GM04503 (cell line): Measurements from ENCODE around the gene S100A8.
"Not testable (repeated sequence)": the region's sequence is repeated elsewhere in the genome, so short reads cannot be mapped to it uniquely, and the experiment has no call there.

Experiments used
- DNase-seq: peaks from one replicate; pipeline ENCODE4 v3.0.0-alpha.2; 2012; ENCODE audit warnings: low read depth

The S100A8 gene

DNA sequence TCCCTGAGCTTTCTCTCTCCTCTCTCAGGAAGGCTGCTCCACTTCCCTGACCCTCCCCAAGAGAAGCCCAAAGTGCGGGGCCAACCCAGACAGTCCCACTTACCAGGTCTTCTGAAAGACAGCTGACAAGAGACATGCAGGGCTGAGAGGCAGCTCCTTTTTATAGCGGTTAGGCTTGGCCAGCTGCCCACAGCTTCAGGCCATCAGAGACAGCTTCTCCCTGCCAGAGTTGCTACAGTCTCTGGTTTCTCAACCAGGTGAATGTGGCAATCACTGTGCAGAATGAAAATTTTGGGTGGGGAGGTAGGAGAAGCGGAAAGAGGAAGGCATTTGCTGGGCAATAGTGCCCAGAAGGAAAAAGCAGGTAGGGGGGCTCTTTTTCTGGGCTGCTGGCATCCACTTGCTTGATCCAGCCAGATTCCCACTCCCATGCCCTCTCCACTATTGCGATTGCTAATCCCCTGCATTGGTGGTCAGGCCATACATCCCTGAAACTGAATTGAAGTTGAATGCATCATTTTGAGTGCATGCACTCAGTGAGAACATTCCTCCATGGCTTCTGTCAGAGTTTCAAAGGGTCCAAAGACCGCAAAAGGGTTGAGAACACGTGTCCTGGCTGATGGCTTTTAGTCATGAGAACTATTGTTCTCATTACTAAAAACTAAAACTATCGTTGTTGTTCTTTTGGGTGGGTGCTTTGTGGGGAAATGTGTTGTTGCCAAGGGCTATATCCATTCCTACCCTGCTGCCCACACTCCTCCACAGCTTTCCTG is at the start of gene S100A8:
TSS of gene S100A8 (minus strand) at position 136 of the 773 bp plus-strand sequence. CDS start 538 bp downstream, outside the sequence.
- DNase-seq: no peak

DNA sequence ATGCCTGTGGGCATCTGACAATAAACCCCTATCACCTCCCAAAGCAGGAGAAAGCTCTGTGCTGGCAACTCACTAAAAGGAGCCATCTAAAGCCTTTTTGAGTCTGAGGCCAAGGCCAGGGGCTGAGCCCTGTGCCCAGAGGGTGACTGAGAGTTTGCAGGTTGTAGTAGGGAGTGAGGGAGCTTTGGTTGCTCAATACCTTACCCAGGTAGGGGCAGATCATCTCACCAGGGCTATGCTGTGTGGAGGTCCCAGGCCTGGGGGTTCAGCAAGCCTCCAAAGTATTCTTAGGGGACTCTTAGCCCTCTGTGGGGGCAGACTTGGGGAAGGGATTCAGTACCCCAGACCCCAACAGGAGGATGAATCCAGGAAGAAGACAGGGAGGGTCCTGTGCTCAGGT is 48.4 kb upstream of the S100A8 start:
- no peak for DNase-seq

GRCh38 chr1:153438599-153438998 is 47.7 kb upstream of the S100A8 start:
- no peak for DNase-seq

DNA sequence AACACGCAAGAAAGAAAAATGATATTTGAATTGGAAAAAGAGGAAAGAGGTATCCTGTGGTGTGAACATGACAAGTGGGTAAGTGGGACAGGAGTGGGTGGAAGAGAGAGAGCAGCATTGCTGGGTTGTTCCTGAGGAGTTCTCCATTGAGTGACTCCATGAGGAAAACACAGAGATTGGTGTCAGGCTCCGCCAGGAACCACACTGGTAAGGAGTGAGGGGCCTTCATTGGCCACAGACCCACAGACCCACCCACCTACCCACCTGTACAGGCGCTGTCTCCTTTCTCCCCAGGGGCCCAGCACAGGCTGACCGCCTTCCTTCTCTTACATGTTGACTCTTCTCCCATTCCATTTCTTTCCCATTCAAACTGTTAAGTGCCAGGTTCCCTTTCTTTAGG is 46.4 kb upstream of the S100A8 start:
- DNase-seq: no peak

DNA sequence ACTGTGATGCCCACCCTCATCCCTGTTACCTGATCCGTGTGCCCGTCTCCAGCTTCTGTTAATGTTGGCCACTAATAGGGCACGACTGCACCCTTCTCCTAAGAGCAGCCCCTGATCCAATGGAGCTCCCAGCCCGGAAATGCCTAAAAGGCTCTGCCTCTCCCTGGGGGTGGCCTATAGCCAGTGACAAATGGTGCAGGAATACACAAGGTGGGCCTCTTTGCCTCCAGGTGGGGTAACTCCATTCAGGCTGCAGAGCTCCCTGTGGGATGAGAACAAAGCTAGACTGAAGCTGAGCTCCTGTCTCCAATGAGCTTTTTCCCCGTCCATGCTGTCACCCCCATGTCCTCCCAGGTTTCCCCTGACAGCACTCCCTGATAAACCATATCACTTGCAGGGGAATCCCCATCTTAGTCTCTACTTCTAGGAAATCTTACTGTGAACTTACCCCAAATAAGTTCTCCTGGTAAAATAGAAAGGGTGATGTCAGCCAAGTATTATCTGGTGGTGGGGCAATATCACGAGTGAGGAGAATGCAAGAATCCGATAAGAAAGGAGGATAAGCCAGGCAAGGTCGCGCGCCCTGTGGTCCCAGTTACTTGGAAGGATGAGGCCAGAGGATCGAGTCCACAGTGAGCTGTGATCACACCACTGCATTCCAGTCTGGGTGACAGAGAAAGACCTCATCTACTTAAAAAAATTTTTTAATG is 44.0 kb upstream of the S100A8 start:
- DNase-seq: no peak

DNA sequence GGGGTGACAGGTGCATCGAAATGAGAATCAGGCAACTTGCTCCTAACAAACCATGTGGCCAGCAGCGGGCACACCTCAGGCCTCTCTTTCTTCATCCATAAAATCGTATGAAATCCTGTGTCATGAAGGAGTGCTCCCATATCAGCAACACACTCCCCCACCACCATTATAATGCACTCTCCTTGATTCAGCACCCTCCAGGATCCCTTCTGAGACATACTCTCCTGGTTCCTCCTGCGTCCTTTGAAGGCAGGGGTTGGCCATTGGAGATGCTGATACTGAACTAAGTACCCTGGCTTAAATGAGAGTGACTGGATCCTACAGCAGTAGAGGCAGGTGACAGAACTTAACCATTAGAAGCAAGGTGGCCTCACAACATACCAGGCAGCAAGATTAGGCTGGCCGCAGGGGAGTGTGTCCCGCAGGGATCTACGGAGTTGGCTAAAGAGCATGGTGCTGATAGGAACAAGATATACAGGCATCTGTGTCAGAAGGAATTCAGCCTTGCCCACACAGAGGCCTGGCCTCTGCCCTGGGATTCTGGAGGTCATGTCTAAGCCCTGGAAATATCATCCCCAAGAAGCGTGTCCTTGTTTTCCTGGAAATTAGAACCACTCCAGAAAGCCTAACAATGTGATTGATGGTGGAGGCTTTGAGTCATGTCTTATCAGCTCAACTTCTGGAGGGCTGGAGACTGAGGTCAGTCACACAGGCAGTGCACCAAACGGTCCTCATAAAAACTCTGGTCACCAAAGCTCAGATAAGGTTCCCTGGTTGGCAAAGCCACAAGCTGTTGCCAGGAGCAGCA is 42.2 kb upstream of the S100A8 start:
- no peak for DNase-seq

GRCh38 chr1:153431928-153432327 is 41.1 kb upstream of the S100A8 start:
- DNase-seq: no peak

DNA sequence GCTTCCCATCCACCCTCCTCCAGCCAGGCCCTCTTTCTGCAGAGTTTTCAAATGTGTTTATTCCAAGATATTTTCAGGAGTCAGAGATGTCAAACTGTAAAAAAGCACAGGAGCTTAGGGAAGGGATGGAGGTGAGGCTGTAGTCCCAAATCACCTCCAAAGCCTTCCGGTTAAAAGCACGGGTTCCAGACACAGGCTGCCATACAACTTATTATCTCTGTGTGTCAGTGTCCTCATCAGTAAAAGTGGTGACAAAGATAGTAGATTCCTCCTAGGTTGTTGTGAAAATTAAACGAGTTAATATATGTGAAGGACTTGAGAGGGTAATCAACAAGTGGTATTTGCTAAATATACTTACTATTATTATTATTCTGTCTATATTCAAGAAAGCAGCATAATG is 40.6 kb upstream of the S100A8 start:
- DNase-seq: no peak

GRCh38 chr1:153431002-153431401 is 40.1 kb upstream of the S100A8 start:
- DNase-seq: no peak

DNA sequence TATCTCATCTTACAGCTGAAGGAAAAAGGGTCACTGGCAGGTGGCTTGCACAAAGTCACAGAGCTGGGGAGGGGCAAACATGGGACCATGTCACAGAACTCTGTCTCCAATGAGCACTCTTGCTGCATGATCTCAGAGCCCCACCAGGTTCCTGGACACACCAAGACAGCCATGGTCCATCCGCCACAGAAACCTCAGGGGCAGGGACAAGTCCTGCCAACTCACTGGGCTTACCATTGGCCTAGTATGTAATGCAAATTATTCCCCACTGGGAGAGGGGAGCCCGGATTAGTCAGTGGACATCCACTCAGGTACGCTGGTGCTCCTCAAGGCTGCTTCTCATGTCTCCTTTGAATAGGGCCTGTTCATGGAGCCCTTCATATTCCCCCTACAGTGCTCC is 39.7 kb upstream of the S100A8 start:
- DNase-seq: no peak

- DNase-seq: no peak
Observed at GRCh38 chr1:153430166-153430553, 39.3 kb upstream of the S100A8 start.

GRCh38 chr1:153429266-153430165 is 38.6 kb upstream of the S100A8 start:
- DNase-seq: no peak

DNA sequence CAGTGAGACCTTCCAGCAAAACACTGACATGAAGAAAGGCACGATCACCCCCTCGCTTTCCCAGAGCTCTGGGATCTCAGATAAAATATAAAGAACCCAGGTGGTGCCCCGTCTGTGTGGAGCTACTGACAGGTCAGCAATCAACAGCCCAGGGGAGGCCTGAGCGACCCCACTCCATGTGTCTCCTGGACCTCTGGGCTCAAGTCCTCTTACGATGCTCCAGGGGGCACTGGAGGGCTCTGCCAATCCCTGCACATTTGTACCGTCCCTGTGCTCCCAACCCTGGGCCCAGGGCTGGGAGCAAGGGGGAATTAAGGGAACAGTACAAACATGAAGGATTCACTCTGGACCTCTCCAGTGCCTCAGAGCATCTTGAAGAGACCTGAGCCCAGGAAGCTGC is 37.9 kb upstream of the S100A8 start:
- DNase-seq: no peak

DNA sequence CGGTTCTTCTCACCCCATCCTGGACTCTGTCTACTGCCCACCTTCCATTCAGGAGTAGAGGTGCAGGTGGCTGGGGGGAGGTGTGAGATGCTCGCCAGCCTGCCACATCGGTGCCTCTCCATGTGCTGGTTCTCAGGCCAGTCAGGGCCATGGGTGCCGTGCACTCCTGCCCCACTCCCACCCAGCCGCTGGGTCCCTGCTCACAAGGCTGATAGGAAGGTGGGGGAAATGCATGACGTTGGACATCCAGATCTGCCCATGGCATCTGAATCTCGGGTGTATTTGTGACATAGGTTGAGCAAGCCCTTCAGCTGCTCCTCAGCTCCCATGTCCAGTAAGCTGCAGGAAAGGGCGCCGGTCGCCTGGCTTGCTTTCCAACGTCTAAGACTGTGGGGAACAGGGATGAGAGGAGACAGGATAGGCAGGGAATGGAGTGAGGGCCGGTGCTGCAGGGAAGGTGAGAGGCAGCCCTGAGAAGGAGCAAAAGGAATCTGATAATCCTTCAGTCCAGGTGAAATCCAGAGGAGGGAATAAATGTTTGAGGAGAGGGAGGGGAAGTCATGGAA is 37.3 kb upstream of the S100A8 start:
- DNase-seq: no peak

GRCh38 chr1:153426809-153427208 is 35.9 kb upstream of the S100A8 start:
- no peak for DNase-seq

GRCh38 chr1:153422450-153423068 is 31.7 kb upstream of the S100A8 start:
- DNase-seq: no peak

DNA sequence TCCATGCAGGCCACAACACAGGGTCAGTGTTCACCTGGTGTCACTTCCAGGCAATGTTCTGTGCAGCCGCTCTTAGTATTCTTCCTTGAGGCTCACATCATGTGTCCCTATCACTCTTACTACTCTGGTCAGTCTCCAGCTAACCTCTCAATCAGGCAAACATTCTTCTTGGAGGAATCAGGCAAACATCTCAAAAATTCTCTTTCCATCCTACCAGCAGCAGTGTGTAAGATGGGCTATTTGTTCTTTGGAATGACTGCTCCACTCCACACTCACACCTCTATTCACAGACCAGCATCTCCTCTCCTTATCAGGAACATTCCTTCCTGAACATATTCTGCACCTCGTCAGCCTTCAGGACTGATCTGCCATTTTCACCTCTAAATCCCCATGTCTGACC is 29.4 kb upstream of the S100A8 start:
- DNase-seq: no peak

DNA sequence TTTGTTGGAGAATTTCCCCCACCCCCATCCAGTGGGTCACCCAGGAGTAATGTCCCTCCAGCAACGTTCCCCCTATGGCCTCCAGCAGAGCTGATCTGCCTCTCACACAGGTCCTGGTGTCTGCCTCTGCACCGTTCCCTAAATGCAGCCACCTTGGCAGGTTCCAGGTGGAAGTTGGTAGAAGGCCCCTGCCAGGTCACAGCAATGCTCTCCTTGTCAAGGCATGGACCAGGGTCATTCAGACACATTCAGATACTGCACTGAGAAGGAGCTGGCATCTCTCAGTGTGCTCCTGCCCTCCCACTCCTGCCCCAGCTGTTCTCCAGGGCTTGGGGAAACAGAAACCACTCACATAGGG is 28.5 kb upstream of the S100A8 start:
- DNase-seq: not testable (repeated sequence)

DNA sequence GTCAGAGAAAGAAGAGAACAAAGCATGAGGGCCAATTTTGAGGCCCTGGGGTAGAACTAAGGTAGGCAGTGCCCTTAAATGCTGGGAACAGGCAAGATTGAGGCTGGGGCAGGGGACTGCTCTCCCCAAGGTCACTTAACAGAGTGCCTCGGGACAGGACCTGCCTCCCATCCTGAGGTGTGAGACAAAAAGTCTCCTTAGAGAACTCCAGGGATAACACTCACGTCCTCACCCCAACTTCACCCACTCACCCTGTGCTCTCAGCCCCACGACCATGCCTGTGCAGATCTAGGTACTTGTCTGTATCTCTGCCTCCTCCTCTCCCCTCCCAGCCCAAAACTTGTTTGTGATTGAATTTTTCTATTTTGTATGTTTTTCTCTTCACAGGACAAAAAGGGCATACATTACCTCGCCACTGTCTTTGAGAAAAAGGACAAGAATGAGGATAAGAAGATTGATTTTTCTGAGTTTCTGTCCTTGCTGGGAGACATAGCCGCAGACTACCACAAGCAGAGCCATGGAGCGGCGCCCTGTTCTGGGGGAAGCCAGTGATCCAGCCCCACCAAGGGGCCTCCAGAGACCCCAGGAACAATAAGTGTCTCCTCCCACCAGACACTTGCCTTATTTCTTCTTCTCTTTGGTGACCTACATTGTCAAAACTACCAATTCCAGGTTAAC is 28.0 kb upstream of the S100A8 start:
- not testable (repeated sequence) for DNase-seq

DNA sequence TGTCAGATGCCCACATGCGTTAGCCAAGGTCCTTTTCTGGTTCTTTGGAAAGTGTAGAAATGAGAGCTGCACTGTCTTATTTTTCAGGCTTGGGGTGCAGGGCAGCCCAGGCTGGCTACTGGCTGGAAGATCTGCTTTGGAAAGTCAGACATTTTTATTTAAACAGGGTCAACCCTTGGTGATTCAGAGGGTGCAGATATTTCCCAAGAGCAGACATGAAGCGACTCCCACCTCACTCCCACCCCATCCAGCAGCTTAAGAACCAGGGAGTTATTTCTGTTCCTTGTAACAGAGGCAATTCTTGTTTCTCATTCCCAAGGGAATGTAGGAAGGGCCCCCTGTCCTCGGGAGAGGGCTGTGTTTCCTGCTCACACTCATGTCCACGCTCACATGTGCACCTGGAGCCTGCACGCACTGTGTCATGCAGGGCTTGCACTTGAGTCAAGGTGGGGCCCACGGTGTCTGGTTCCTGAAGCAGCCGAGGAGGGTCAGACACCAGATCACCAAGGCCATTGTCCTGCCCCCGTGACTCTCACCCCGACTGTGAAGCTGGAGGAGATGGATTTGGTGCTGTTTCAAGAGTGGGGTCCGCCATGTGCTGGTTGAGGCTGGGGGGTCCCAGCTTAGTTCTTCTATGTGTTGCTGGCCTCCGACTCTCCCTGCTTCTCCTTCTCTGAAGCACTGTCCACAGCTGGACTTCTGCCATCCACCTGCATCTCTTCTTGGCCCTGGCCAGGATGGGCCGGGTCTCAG is 26.4 kb upstream of the S100A8 start:
- no peak for DNase-seq
